Neural progenitor cell (in vitro differentiated cells): ENCODE data around the gene GAREM2. TPM values are rescaled to one million over a fixed set of nuclear protein-coding genes. Genes with fewer than 3 reads are reported as not detected.

Experiments used
- DNase-seq: peaks from one replicate; pipeline ENCODE4 v3.0.0-alpha.2; 2016; ENCODE audit warnings: low spot score
- H2AFZ ChIP-seq: fragments of 200-600 bp; sonication (generic); replicated peaks from 2 replicates; pipeline ENCODE4 v1.6.1; 2016; ENCODE audit warnings: antibody characterized with exemption
- H3F3A ChIP-seq: fragments of 200-600 bp; sonication (generic); 2 replicates; pipeline ENCODE4 v1.6.1; 2016; ENCODE audit warnings: antibody characterized with exemption, low read depth
- H3K27ac ChIP-seq: fragments of 200-600 bp; sonication (generic); 2 replicates; pipeline ENCODE4 v1.5.1; 2016; ENCODE audit warnings: mild to moderate bottlenecking
- H3K27me3 ChIP-seq: fragments of 200-600 bp; sonication (generic); 2 replicates; pipeline ENCODE4 v1.6.1; 2016; ENCODE audit warnings: mild to moderate bottlenecking, moderate library complexity
- H3K36me3 ChIP-seq: fragments of 200-600 bp; sonication (generic); 2 replicates; pipeline ENCODE4 v1.5.1; 2016
- H3K4me1 ChIP-seq: fragments of 200-600 bp; sonication (generic); 2 replicates; pipeline ENCODE4 v1.6.1; 2016; ENCODE audit warnings: mixed run types
- H3K4me2 ChIP-seq: fragments of 200-600 bp; sonication (generic); 2 replicates; pipeline ENCODE4 v1.6.1; 2016
- H3K4me3 ChIP-seq: fragments of 200-600 bp; sonication (generic); 2 replicates; pipeline ENCODE4 v1.5.1; 2016
- H3K79me2 ChIP-seq: fragments of 200-600 bp; sonication (generic); 2 replicates; pipeline ENCODE4 v1.6.1; 2016; ENCODE audit warnings: low read depth
- H3K9ac ChIP-seq: fragments of 200-600 bp; sonication (generic); 2 replicates; pipeline ENCODE4 v1.6.1; 2016
- H3K9me3 ChIP-seq: fragments of 200-600 bp; sonication (generic); 2 replicates; pipeline ENCODE4 v1.5.1; 2016; ENCODE audit warnings: low read depth
- H4K20me1 ChIP-seq: fragments of 200-600 bp; sonication (generic); 2 replicates; pipeline ENCODE4 v1.6.1; 2016; ENCODE audit warnings: low read depth
- H3K27ac Mint-ChIP-seq: 3 replicates; pipeline ENCODE4 v1.8.0; 2021; ENCODE audit warnings: mixed read lengths
- H3K27me3 Mint-ChIP-seq: 2 replicates; pipeline ENCODE4 v1.8.0; 2022; ENCODE audit warnings: low read depth, mild to moderate bottlenecking, inconsistent platforms, moderate library complexity, mixed read lengths; ENCODE audit not compliant: insufficient read depth
- H3K36me3 Mint-ChIP-seq: 3 replicates; pipeline ENCODE4 v1.8.0; 2021; ENCODE audit warnings: mixed read lengths
- H3K4me1 Mint-ChIP-seq: 3 replicates; pipeline ENCODE4 v1.8.0; 2021; ENCODE audit warnings: mixed read lengths
- H3K4me3 Mint-ChIP-seq: 3 replicates; pipeline ENCODE4 v1.8.0; 2021; ENCODE audit warnings: mild to moderate bottlenecking, moderate library complexity, mixed read lengths
- H3K9me3 Mint-ChIP-seq: 3 replicates; pipeline ENCODE4 v1.8.0; 2020; ENCODE audit warnings: mixed read lengths
- EZH2 ChIP-seq: fragments of 200-600 bp; sonication (generic); IDR thresholded peaks from 2 replicates; pipeline ENCODE4 v1.6.1; 2017; ENCODE audit warnings: antibody characterized with exemption, mild to moderate bottlenecking, moderate library complexity
- EZH2phosphoT487 ChIP-seq: fragments of 200-600 bp; sonication (generic); IDR thresholded peaks from 2 replicates; pipeline ENCODE4 v1.6.1; 2017; ENCODE audit warnings: antibody characterized with exemption
- total RNA-seq: library from RNA; depleted of rRNA; stranded (reverse); fragments of >200 nt; gene quantifications from 2 replicates; pipeline ENCODE4 v1.2.3, GENCODE V29; 2015; ENCODE audit warnings: low replicate concordance
- TF ChIP-seq, protein P1 (sequence below): fragments of 200-600 bp; sonication (generic); IDR thresholded peaks from 2 replicates; pipeline ENCODE4 v1.5.1; 2017; ENCODE audit warnings: antibody characterized with exemption, mild to moderate bottlenecking

The GAREM2 gene
- total RNA-seq, 1 donor from 2014 or later: 20.0 TPM

DNA sequence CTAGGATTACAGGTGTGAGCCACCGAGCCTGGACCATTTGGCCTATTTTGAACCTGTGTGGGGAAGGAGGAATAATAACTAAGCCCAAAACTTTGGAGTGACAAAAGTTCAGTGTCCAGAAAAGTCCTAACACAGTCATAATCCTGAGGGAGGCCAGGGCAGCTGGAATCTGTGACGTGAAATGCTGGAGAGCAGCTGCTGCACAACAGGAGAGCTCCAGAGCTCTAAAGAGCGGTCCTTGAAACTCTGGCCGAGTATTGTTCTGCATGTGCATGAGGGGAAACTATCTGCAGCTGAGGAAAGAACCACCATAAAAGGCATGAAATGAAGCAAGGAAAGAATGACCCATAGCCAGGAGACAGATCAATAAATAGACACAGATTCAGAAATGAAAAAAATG, 43.7 kb downstream of the GAREM2 start:
- Histone ChIP-seq H4K20me1 (no peaks in the 10 kb centered on the region), H3K4me3 (no peak overlapping the region), H3K27me3 (no peaks in the 10 kb centered on the region), H3K4me2 (no peak overlapping the region), H3F3A (no peaks in the 10 kb centered on the region), H3K9me3 (no peaks in the 10 kb centered on the region), H2AFZ (no peak overlapping the region), H3K4me1 (no peaks in the 10 kb centered on the region), H3K36me3 (peaks cover under 1% of the 10 kb centered on the region), H3K79me2 (no peaks in the 10 kb centered on the region), H3K27ac (peak overlapping the region; percentile 54), H3K9ac (no peak overlapping the region)
- Mint-ChIP-seq H3K9me3 (peaks cover 10% of the 10 kb centered on the region), H3K27me3 (no peaks in the 10 kb centered on the region), H3K4me1 (no peaks in the 10 kb centered on the region), H3K4me3 (no peak overlapping the region), H3K36me3 (peaks cover 38% of the 10 kb centered on the region), H3K27ac (no peak overlapping the region)
- TF ChIP-seq EZH2phosphoT487 (no peak), EZH2 (no peak)
- TF ChIP-seq, protein P1, sequence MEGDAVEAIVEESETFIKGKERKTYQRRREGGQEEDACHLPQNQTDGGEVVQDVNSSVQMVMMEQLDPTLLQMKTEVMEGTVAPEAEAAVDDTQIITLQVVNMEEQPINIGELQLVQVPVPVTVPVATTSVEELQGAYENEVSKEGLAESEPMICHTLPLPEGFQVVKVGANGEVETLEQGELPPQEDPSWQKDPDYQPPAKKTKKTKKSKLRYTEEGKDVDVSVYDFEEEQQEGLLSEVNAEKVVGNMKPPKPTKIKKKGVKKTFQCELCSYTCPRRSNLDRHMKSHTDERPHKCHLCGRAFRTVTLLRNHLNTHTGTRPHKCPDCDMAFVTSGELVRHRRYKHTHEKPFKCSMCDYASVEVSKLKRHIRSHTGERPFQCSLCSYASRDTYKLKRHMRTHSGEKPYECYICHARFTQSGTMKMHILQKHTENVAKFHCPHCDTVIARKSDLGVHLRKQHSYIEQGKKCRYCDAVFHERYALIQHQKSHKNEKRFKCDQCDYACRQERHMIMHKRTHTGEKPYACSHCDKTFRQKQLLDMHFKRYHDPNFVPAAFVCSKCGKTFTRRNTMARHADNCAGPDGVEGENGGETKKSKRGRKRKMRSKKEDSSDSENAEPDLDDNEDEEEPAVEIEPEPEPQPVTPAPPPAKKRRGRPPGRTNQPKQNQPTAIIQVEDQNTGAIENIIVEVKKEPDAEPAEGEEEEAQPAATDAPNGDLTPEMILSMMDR: no peak
- DNase-seq: no peak

DNA sequence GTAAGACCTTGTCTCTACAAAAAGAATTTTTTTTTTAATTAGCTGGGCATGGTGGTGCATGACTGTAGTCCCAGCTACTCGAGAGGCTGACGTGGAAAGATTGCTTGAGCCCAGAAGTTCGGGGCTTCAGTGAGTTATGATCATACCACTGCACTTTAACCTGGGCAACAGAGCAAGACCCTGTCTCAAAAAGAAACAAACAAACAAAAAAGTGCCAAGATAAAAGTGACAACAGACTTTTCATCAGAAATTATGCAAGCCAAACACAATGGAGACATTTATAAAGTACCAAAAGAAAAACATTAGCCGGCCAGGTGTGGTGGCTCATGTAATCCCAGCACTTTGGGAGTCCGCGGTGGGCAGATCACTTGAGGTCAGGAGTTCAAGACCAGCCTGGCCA, 44.8 kb downstream of the GAREM2 start:
- Mint-ChIP-seq H3K4me1 (no peaks in the 10 kb centered on the region), H3K36me3 (peaks cover 34% of the 10 kb centered on the region), H3K9me3 (peaks cover 10% of the 10 kb centered on the region), H3K4me3 (no peak overlapping the region), H3K27ac (no peak overlapping the region), H3K27me3 (no peaks in the 10 kb centered on the region)
- Histone ChIP-seq H3K9me3 (no peaks in the 10 kb centered on the region), H3K36me3 (no peaks in the 10 kb centered on the region), H3K4me3 (no peak overlapping the region), H3K4me1 (no peaks in the 10 kb centered on the region), H2AFZ (no peak overlapping the region), H3K27ac (no peak overlapping the region), H3K4me2 (no peak overlapping the region), H3F3A (no peaks in the 10 kb centered on the region), H3K9ac (no peak overlapping the region), H4K20me1 (no peaks in the 10 kb centered on the region), H3K79me2 (no peaks in the 10 kb centered on the region), H3K27me3 (no peaks in the 10 kb centered on the region)
- TF ChIP-seq EZH2 (no peak), EZH2phosphoT487 (no peak)
- TF ChIP-seq, protein P1: no peak
- no peak for DNase-seq

DNA sequence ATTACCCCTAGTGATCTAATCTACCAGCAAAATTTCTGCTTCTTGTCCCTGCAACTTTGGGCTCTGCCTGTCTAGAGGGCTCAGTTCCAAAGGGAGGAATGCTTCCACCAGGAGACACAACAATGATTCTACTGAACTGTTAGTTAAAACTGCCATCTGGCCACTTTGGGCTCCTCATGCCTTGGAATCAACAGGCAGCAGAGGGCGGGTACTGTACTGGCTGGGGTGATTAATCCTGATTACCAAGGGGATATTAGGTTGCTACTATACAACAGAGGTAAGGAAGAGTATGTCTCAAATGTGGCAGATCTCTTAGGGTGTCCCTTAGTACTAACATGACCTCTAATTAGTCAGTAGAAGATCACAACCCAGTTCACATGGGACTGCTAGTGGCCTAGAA, 50.1 kb downstream of the GAREM2 start:
- H3K27me3 ChIP-seq: no peaks in the 10 kb centered on the region
- Mint-ChIP-seq H3K27ac (no peak overlapping the region), H3K27me3 (no peaks in the 10 kb centered on the region), H3K4me3 (no peak overlapping the region), H3K36me3 (peaks cover 37% of the 10 kb centered on the region), H3K4me1 (no peaks in the 10 kb centered on the region), H3K9me3 (peaks cover 10% of the 10 kb centered on the region)
- H3K9me3 ChIP-seq: no peaks in the 10 kb centered on the region
- no peak for TF ChIP-seq EZH2
- TF ChIP-seq, protein P1: no peak
- TF ChIP-seq EZH2phosphoT487: no peak
- no peaks in the 10 kb centered on the region for H3K4me1 ChIP-seq
- no peak overlapping the region for H3K9ac ChIP-seq
- H3K27ac ChIP-seq: no peak overlapping the region
- no peak overlapping the region for H3K4me3 ChIP-seq
- H2AFZ ChIP-seq: no peak overlapping the region
- H4K20me1 ChIP-seq: no peaks in the 10 kb centered on the region
- no peak overlapping the region for H3K4me2 ChIP-seq
- H3K36me3 ChIP-seq: peaks cover 20% of the 10 kb centered on the region
- H3K79me2 ChIP-seq: no peaks in the 10 kb centered on the region
- DNase-seq: no peak
- peaks cover 4% of the 10 kb centered on the region for H3F3A ChIP-seq

DNA sequence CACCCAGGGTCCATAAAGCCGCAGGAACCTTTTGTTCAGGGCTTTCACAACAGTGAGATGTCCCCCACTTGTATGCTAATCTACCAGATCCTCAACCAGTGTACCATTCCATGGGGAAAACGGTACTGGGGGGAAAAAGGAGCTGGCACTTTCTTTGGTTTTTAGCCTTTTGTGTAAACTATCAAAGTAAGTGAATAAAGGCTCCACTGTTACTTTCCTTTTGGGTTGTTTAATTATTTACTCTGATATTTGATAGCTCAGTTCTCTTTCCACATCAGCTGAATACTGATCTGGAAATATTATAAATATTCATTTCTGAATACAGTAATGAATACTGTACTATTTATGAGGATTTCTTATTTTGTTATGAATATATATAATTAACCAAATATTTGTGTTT, 51.2 kb downstream of the GAREM2 start:
- Mint-ChIP-seq H3K27me3 (no peaks in the 10 kb centered on the region), H3K36me3 (peaks cover 37% of the 10 kb centered on the region), H3K4me3 (no peak overlapping the region), H3K9me3 (peaks cover 4% of the 10 kb centered on the region), H3K27ac (no peak overlapping the region), H3K4me1 (no peaks in the 10 kb centered on the region)
- Histone ChIP-seq H3K79me2 (no peaks in the 10 kb centered on the region), H3K4me2 (no peak overlapping the region), H3F3A (peaks cover 4% of the 10 kb centered on the region), H3K4me1 (no peaks in the 10 kb centered on the region), H3K36me3 (peaks cover 20% of the 10 kb centered on the region), H3K27me3 (no peaks in the 10 kb centered on the region), H2AFZ (no peak overlapping the region), H3K9ac (no peak overlapping the region), H4K20me1 (no peaks in the 10 kb centered on the region), H3K4me3 (no peak overlapping the region), H3K9me3 (no peaks in the 10 kb centered on the region), H3K27ac (no peak overlapping the region)
- TF ChIP-seq EZH2phosphoT487 (no peak), EZH2 (no peak)
- TF ChIP-seq, protein P1: no peak
- DNase-seq: no peak
